Ishikawa (cell line): ENCODE data around the gene SCAF8.

Experiments used
- CREB1 ChIP-seq: IDR thresholded peaks from 2 replicates; pipeline ENCODE4 v1.6.1; 2012; ENCODE audit warnings: low read depth
- EGR1 ChIP-seq: IDR thresholded peaks from 2 replicates; pipeline ENCODE4 v1.6.1; 2012
- NFIC ChIP-seq: IDR thresholded peaks from 2 replicates; pipeline ENCODE4 v1.6.1; 2012
- RAD21 ChIP-seq: IDR thresholded peaks from 2 replicates; pipeline ENCODE4 v1.6.1; 2012; ENCODE audit warnings: low read depth
- REST ChIP-seq: IDR thresholded peaks from 2 replicates; pipeline ENCODE4 v1.6.1; 2012; ENCODE audit warnings: low read depth, mild to moderate bottlenecking
- TAF1 ChIP-seq: IDR thresholded peaks from 2 replicates; pipeline ENCODE4 v1.6.1; 2012; ENCODE audit warnings: low read depth, mild to moderate bottlenecking
- YY1 ChIP-seq: IDR thresholded peaks from 2 replicates; pipeline ENCODE4 v1.6.1; 2012; ENCODE audit warnings: low read depth
- ZBTB7A ChIP-seq: IDR thresholded peaks from 2 replicates; pipeline ENCODE4 v1.6.1; 2012; ENCODE audit warnings: low read depth

- TF ChIP-seq YY1 (no peak), TAF1 (no peak), RAD21 (no peak), EGR1 (no peak), ZBTB7A (no peak), NFIC (no peak), REST (no peak), CREB1 (no peak)
Observed at GRCh38 chr6:154757352-154758050, 24.3 kb downstream of the SCAF8 start.
